ENCODE results near the gene OR51M1. TPM values are rescaled to one million over a fixed set of nuclear protein-coding genes. Genes with fewer than 3 reads are reported as not detected.

Gene OR51M1
- total RNA-seq, 4 donors from 2014 or later: not detected

DNA sequence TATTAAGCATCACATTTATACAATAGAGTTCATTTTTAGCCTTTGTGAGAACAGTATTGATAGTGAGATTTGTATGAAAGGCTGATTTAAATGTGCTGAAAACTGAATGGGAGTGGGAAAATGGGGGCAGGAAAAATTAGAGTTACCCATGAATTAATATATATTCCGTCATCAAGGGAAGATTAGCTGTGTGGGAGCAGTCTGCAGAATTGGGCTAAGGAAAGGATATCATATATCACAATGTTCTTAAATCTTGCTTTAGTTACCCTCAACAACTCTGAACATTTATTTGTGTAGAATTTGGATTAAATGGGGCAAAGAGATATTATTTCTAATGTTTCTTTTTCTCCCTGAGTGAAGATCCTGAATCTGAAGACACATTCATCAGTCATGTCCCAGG is 38.2 kb downstream of the OR51M1 start, which contains the start of gene OR51Q1:
OR51Q1 (plus strand) TSS at position 301 of the 400 bp plus-strand sequence; CDS start at position 391, 90 bp downstream.
- Histone ChIP-seq H3K36me3 (no peaks in the 10 kb centered on the region), H3K27me3 (no peaks in the 10 kb centered on the region), H3K4me3 (no peak within 1 kb of the TSS), H3K27ac (no peak within 1 kb of the TSS), H3K4me1 (no peaks in the 10 kb centered on the region), H3K9me3 (peaks cover 5% of the 10 kb centered on the region)
- TF ChIP-seq, protein P1, sequence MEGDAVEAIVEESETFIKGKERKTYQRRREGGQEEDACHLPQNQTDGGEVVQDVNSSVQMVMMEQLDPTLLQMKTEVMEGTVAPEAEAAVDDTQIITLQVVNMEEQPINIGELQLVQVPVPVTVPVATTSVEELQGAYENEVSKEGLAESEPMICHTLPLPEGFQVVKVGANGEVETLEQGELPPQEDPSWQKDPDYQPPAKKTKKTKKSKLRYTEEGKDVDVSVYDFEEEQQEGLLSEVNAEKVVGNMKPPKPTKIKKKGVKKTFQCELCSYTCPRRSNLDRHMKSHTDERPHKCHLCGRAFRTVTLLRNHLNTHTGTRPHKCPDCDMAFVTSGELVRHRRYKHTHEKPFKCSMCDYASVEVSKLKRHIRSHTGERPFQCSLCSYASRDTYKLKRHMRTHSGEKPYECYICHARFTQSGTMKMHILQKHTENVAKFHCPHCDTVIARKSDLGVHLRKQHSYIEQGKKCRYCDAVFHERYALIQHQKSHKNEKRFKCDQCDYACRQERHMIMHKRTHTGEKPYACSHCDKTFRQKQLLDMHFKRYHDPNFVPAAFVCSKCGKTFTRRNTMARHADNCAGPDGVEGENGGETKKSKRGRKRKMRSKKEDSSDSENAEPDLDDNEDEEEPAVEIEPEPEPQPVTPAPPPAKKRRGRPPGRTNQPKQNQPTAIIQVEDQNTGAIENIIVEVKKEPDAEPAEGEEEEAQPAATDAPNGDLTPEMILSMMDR (IDR thresholded peaks at IDR 0.05): no peak
- TF ChIP-seq EP300 (IDR thresholded peaks at IDR 0.05): no peak
- no peak for TF ChIP-seq POLR2AphosphoS5 (IDR thresholded peaks at IDR 0.05)
- no peak for TF ChIP-seq POLR2A (IDR thresholded peaks at IDR 0.05)
- 87% methylated on average over 1 of the region's 1 CpG for WGBS
- no peak for DNase-seq (ENCODE audit: low spot score in 2 of 2)

DNA sequence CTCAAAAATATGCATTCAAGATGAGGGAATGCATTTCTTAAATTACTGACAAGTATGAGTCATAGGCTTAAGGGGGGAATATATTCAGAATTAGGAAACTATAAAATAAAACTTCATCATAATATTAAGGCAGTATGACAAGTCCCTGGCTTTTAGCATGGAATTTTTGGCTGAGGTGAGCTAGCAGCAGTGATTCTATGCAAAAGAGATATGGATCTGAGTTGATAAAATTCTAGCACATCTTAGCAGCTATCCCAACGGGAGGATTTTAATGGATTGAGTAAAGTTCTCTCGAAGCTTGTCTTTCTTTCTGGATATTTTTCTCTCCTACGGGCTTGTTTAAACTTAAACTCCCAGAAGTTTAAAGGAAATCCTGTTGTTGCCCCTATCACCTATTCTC is 39.5 kb downstream of the OR51M1 start:
- 81% methylated on average over 3 of the region's 3 CpGs for whole genome bisulfite sequencing
- H3K27me3 ChIP-seq: no peaks in the 10 kb centered on the region
- DNase-seq (ENCODE audit: low spot score in 2 of 2): no peak
- no peaks in the 10 kb centered on the region for H3K4me1 ChIP-seq
- H3K36me3 ChIP-seq: no peaks in the 10 kb centered on the region
- TF ChIP-seq, protein P1 (IDR thresholded peaks at IDR 0.05): no peak
- no peak for TF ChIP-seq POLR2AphosphoS5 (IDR thresholded peaks at IDR 0.05)
- no peak for TF ChIP-seq POLR2A (IDR thresholded peaks at IDR 0.05)
- TF ChIP-seq EP300 (IDR thresholded peaks at IDR 0.05): no peak
- H3K27ac ChIP-seq: no peak overlapping the region
- H3K4me3 ChIP-seq: no peak overlapping the region
- H3K9me3 ChIP-seq: peaks cover 5% of the 10 kb centered on the region

DNA sequence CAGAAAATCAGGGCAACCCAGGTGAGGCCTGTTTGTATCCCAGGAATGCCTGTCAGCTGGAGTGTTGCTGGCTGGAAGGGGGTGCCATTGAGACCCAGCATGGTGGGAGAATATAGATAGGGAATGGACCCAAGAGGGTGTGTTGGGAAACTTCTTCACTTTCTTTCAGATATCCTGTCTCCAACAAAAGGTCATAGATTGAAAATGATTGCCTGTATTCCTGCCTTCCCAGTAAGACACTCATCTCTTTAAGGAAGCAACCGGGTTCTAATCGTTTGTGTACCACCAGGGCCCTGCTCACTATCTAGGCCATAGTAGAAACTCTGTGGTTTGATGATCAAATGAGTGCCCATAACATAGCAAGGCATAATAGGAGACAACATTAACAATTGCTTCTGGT is 57.8 kb downstream of the OR51M1 start, which contains the start of gene OR51I1:
OR51I1 (minus strand) TSS at position 101 of the 400 bp plus-strand sequence; CDS start at position 101, 0 bp downstream.
- Histone ChIP-seq H3K36me3 (no peaks in the 10 kb centered on the region), H3K9me3 (no peaks in the 10 kb centered on the region), H3K27ac (no peak within 1 kb of the TSS), H3K4me3 (no peak within 1 kb of the TSS), H3K4me1 (no peaks in the 10 kb centered on the region), H3K27me3 (no peaks in the 10 kb centered on the region)
- TF ChIP-seq, protein P1 (IDR thresholded peaks at IDR 0.05): no peak
- no peak for TF ChIP-seq EP300 (IDR thresholded peaks at IDR 0.05)
- TF ChIP-seq POLR2A (IDR thresholded peaks at IDR 0.05): no peak
- TF ChIP-seq POLR2AphosphoS5 (IDR thresholded peaks at IDR 0.05): no peak
- no peak for DNase-seq (ENCODE audit: low spot score in 2 of 2)
- WGBS: 27% methylated on average over 2 of the region's 2 CpGs

Other genes with a start within 250 kb of the OR51M1 start
- gene OR52A5, start 245.5 kb upstream of the OR51M1 start, total RNA-seq: not detected
- gene OR52A1, start 229.1 kb upstream of the OR51M1 start, total RNA-seq: not detected
- not detected for gene OR51V1, start 183.1 kb upstream of the OR51M1 start, total RNA-seq
- 10 to 100 TPM in 2 of 4 donors, 1 to 10 TPM in 2; 3.7 to 45.8 (median 15.2) TPM for gene HBB, start 156.7 kb upstream of the OR51M1 start, total RNA-seq
- not detected for gene HBD, start 149.3 kb upstream of the OR51M1 start, total RNA-seq
- gene HBG1, start 134.0 kb upstream of the OR51M1 start, total RNA-seq: not detected
- not detected for gene HBG2, start 129.0 kb upstream of the OR51M1 start, total RNA-seq
- 1 to 10 TPM in 1 of 4 donors, not detected in 3; 1.9 TPM for gene HBE1, start 113.9 kb upstream of the OR51M1 start, total RNA-seq
- not detected for gene OR51B4, start 81.9 kb upstream of the OR51M1 start, total RNA-seq
- not detected for gene OR51B2, start 59.5 kb upstream of the OR51M1 start, total RNA-seq
- not detected for gene OR51B5, start 40.3 kb upstream of the OR51M1 start, total RNA-seq
- not detected for gene OR51B6, start 32.3 kb upstream of the OR51M1 start, total RNA-seq
- gene OR51Q1, start 38.3 kb downstream of the OR51M1 start, total RNA-seq: not detected
- not detected for gene OR51I1, start 57.7 kb downstream of the OR51M1 start, total RNA-seq
- gene OR51I2, start 65.5 kb downstream of the OR51M1 start, total RNA-seq: not detected
- not detected for gene OR52D1, start 104.9 kb downstream of the OR51M1 start, total RNA-seq
- under 1 TPM in 1 of 4 donors, not detected in 3; 0.56 TPM for gene UBQLN3, start 126.1 kb downstream of the OR51M1 start, total RNA-seq
- 1 to 10 TPM in 2 of 4 donors, under 1 TPM in 1, not detected in 1; 0.26 to 3.6 (median 1.9) TPM for gene UBQLNL, start 132.9 kb downstream of the OR51M1 start, total RNA-seq
- gene OR52H1, start 164.7 kb downstream of the OR51M1 start, total RNA-seq: 1 to 10 TPM in 1 of 4 donors, under 1 TPM in 1, not detected in 2; 0.85 to 2.1 TPM
- gene OR52B6, start 197.1 kb downstream of the OR51M1 start, total RNA-seq: not detected
- gene TRIM6, start 212.8 kb downstream of the OR51M1 start, total RNA-seq: 1 to 10 TPM in 3 of 4 donors, under 1 TPM in 1; 0.72 to 4.8 (median 1.9) TPM
- 1 to 10 TPM; 5.0 to 8.4 (median 7.2) TPM for gene TRIM34, start 241.2 kb downstream of the OR51M1 start, total RNA-seq

Data from suprapubic skin (tissue), 4 donors.